HL-60/S4 treated with retinoic acid at 250 ng/mL for 4 days and 3 days (cell line): ENCODE results near the gene MMP21.

Source experiments
- in situ Hi-C: fragments of 300-500 bp; cut with MboI; formaldehyde crosslinking; loops from 2 replicates; pipeline ENCODE4 v1.7.0; 2022; ENCODE audit warnings: low sequenced_read_pairs

Gene MMP21

DNA sequence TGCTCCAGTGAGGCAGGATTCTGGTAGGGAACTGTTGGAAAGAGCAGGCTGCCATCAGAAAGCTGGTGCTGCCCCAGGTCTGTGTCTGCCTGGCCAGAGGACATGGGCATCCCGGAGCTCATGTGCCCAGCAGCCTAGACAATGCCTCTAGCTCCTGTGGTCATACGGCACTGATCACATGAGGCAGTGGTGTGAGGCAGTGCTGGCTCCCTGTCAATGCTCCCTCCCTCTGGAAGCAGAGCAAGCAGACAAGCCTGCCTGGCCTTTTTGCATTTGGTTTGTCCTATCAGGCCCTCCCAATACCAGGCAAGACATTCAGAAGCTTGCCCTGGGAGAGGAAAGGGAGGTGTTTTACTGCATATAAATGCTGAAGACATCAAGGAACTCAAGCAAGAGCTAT, 19.5 kb upstream of the MMP21 start:
- in situ Hi-C loops, result no loop called here

DNA sequence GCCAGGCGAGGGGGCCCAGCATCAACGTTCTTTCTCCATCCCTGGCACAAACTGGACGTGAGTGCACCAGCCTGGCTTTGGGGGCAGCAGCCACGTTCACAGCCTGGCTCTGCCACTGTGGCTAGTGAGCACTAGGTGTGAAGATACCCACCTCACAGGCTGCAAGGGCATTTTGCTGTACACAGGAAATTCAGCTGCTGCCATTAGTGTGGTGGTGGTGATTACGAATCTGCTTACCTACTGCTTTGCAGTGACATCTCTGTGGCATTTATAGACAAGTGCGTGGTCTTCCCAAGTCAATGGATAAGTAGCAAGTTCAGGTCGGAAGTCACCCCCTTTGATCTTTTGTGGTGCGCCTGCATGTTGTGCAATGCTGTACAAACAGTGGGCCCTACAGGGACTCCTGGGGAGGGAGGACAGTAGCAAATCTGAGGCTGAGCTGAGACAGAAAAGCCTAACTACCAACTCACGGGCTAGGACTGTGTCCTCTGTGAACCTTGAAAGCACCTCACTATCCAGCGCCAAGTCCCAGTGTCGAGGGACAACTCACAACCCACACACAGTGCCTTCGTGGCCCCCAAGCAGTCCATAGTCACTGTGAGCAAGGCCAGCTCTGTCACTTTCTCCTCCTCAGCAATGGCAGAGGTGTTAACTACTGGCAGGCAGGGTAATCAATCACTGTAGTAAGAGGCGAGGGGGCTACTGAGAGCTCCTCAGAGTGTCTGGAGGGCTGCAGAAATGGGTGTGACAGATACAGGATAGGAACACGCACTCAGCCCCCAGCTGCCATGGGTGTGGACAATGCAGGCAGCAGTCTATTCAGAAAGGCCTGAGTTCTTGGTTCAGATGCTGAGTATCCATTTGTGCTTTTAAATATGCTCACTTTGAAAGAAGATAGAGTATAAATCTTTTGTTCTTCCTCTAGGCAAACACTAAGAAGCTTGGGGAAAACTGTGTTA, 17.0 kb upstream of the MMP21 start:
- in situ Hi-C loops, result no loop called here

GRCh38 chr10:125788156-125789034, 12.8 kb upstream of the MMP21 start:
- in situ Hi-C loops, result no loop called here

DNA sequence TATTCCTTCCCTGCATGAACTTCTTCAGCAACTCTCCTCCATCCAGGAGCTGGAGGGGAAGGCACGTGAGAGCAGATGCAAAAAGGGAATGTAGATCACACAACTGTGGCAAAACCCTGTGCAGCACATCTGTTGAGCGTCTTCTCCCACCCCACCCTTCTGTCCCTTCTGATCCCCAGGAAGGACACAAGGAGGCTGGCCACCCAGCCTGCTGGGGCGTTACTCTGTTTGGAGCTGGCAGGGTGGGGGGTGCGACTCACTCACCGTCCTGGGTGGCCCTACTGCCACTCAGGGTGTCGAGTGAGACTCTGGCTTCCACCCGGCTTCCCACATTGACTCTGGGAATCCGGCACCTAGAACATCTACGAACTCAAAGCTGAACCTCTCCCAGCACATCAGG, 10.2 kb upstream of the MMP21 start:
- in situ Hi-C loops, result no loop called here

- in situ Hi-C loops, result no loop called here
Measured at GRCh38 chr10:125783957-125784356, 8.3 kb upstream of the MMP21 start.

DNA sequence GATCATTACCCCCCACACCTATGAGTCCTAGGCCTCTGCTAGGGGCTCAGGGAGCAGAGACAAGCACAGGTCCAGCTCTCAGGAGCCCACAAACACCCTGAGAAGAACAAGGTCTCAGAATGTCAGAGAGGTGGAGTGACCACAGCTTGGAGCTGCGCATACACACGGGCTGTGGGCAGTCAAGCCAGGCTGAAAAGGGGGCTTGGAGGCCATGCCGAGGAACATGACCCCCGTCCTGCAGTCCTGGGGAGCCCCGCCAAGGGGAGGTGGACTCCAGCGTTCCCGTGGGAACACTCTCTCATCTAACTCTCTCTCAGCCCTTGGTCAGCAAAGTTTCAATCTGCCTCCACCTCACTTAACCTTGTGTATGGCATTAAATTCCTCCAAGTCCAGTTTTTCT, 7.8 kb upstream of the MMP21 start:
- in situ Hi-C loops, result no loop called here

DNA sequence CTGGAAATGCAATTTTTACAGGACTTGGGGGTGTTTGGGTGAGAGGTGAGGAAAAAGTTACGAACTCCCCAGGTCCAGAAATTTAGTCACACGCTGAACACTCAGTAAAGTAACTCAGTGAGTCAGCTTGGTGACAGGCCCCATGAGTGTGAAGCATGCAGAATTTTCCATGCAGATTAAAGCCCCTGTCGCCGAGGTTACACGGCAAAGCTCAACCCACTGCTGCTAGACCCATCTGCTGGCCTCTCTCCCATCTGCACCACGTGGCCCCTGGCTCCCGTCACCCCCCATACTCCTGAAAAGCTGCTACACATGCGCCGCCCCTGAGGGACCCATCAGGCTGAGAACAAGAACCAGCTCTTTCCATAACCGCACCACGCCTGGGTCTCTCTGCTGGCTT, 7.0 kb upstream of the MMP21 start:
- in situ Hi-C loops, result no loop called here

DNA sequence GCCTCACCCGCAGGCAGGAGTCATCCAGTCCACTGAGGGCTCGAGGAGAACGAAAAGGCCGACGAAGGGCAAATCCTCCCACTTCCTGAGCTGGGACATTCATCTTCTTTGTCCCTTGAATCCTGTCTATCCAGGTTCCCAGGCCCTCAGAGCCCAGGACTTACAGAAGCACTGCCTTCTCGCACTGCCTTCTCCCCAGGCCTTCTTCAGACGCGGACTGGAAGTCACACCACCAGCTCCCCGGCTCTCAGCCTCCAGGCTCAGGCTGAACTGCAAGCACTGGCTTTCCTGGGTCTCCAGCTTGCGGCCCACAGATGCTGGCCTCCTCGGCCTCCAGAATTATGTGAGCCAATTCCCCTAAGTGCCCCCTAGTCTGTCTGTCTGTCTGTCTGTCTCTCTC, 6.4 kb upstream of the MMP21 start:
- in situ Hi-C loops, result no loop called here

- in situ Hi-C loops, result no loop called here
Measured at GRCh38 chr10:125781374-125781773, 5.8 kb upstream of the MMP21 start.

DNA sequence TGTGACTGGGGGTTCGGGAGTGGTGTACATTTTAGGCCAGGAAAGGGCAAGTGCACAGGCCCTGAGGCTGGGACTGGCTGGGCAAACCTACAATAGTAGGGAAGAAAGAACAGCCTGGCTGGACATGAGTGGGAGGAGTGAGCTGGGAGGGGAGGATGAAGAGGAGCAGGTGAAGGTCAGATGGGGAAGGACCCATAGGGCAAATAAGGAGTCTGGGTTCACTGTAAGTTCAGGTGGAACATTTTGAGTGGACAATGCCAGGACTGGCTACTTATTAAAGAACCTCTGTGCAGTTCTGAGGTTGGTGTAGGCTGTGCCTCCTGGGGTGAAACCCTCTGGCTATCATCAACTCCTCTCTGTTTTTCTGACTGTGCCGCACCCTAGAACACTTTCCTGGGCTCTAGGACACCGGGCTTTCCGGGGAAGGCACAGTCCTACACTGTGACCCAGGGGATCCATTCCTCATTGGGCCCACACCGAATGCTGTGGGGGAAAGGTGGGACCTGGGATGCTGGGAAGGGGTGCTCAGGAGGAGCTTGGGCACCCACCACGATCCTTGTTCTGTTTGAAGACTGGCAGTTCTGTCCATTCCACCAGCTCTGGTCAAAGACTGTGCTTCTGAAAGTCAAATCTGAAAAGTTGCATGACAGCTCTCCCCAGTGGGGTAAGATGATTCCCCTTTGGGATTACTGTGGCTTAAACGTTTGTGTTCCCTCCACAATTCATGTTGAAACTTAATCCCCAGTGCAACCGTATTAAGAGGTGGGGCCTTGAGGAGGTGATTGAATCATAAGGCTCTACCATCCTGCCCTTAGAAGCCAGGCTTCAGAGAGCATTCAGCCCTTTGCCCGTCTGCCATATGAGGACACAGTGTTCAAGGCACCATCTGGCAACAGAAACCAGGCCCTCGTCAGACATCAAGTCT, 4.0 kb upstream of the MMP21 start:
- in situ Hi-C loops, result no loop called here

DNA sequence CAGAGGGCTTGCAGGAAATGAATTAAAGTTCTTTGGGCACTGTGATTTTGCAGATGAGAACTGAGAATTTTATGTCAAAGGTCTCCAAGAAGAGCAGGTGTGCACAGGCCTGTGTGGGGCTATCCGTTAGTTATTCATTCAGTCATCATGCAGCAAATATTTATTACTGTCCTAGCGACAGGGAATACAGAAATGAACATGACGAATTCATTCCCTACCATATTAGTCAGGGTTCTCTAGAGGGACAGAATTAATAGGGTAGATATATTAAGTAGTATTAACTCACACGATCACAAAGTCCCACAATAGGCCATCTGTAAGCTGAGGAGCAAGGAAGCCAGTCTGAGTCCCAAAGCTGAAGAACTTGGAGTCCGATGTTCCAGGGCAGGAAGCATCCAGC, 2.9 kb upstream of the MMP21 start:
- in situ Hi-C loops, result no loop called here

DNA sequence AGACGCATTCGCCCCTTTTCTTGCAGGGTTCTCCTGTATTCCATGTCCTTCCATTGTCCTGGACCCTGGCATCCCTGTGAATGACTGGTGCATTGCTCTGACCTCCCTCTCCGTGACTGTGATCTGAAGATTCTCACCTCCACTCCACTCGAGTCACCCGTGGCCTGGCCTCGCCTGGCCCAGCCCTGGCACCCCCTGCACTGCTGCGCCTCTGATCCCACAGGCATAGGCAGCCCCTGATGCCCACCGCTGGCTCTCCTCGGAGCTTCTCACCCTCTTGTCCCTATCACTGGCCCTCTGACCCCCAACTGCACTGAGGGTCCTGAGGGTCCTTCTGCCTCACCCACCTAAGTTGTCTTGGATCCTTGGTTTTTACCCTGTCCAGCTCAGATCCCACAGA, 2.2 kb upstream of the MMP21 start:
- in situ Hi-C loops, result no loop called here

- in situ Hi-C loops, result no loop called here
Measured at GRCh38 chr10:125774581-125775191, 935 bp downstream of the MMP21 start.

DNA sequence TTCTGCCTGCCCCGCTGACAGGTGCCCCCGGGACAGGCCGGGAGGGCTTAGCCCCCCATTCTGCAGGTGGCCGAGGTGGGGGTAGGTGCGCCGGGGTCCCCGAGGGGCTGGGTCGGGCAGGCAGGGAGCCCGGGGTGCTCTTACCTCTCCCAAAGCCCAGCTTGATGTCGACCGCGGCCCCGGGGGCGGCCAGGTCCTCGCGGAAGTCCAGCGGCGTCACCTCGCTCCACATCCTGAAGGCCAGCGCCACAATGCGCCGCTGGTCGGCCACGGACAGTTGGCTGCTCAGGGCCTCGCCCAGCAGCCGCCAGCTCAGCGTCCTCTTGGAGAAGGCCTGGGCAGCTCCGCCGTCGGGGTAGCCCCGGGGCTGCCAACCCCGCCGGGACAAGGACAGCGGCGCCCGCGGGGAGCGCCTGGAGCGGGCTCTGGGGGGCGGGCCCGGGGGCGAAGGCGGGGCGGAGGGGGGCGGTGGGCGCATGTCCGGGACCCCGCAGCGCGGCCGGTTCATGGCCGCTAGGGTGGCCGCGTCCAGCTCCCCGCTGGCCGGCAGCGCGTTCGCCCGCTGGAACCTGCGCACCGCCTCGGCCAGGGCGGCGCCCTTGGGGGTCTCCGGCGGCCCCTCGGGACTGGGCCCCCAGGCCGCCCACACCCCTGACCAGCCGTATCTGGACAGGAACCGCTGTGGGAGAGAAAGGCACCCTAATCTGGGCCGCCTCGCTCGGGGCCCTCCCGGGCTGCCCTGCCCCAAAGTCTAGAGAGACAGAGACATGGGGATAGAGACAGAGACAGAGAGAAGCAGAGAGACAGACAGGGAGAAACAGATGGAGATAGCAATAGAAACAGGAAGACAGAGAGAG, 1.7 kb downstream of the MMP21 start:
- in situ Hi-C loops, result no loop called here

DNA sequence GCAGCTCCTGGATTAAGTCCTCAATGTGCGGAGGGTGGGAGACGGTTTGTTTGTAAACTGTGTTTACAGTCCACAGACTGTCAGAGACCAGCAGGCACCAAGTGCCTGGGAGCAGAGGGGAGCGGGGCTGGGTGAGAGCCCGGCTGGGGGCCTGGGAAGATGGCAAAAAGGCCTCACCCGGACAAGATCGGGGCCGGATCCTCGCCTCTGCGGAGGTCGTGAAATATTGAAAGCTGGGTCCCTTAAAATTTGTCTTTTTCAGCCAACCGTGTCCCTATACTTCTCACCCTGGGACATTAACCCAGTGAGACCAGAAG, 2.8 kb downstream of the MMP21 start:
- in situ Hi-C loops, result no loop called here

DNA sequence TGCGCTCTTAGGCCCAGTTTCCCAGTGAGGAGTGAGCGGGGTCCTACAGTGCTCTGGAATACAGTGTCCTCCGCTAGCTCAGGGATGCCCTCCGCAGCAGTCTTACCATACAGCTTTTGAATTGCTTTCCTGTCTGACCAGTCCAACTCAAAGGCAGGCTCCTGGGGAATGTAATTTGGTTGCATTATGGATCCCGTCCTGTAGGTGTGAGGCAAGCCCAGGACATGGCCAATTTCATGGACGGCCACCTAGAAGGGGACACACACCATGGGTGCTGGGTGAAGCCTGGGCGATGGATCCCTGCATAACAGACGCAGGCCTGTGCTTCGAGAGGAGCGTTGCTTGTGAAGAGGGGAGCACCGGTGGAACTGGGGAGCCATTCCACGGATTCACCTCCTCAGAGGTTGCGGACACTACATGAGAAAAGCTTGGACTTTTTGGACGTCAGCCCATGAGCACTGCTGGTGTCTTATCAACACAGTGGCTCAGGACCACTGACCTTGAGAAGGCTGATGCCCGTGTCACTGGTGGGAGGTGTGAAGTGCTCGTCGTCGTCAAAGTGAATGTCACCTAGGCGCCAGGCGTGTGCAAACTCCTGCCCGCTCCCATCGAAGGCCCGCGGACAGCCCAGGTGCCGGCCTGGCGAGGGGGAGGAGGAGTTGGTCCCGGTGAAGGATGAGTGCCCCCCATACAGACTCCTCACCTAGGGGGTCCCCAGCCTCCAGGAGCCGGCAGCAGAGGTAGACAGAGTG, 3.3 kb downstream of the MMP21 start:
- in situ Hi-C loops, result no loop called here

- in situ Hi-C loops, result no loop called here
Measured at GRCh38 chr10:125770844-125771243, 4.8 kb downstream of the MMP21 start.

GRCh38 chr10:125769175-125769574, 6.4 kb downstream of the MMP21 start:
- in situ Hi-C loops, result no loop called here
